ENCODE data around the gene GJC1. TPM values are rescaled to one million over a fixed set of nuclear protein-coding genes. Genes with fewer than 3 reads are reported as not detected.

The GJC1 gene
- total and polyA plus RNA-seq, 2 donors (not counting 3 experiments of a cell fraction or from before 2014, with no cell fraction given) = 13.8 to 39.7 TPM

GRCh38 chr17:44859701-44860100 is 29.6 kb upstream of the GJC1 start:
- Histone ChIP-seq H2AFZ (ENCODE audit: low read depth, low read length) (no peak overlapping the region), H3K27ac (ENCODE audit: insufficient read depth, low read depth, low read length) (no peak overlapping the region), H3K4me2 (ENCODE audit: insufficient read depth, low read length) (no peak overlapping the region), H3K9me1 (replicated peaks; ENCODE audit: control insufficient read depth, extremely low read depth, insufficient read depth, low read length) (no peaks in the 10 kb centered on the region), H3K36me3 (ENCODE audit: control insufficient read depth in 2 of 2, extremely low read depth in 1 of 2, insufficient read depth in 2 of 2, low read length in 2 of 2) (peaks cover 21 to 55% of the 10 kb centered on the region in 2 experiments), H4K20me1 (replicated peaks; ENCODE audit: control insufficient read depth, extremely low read depth, insufficient read depth, low read length) (no peaks in the 10 kb centered on the region), H3K79me2 (ENCODE audit: control insufficient read depth, insufficient read depth, low read length) (no peaks in the 10 kb centered on the region), H3K4me1 (ENCODE audit: control insufficient read depth, extremely low read depth, insufficient read depth, low read length) (peaks cover 14% of the 10 kb centered on the region), H3K9me3 (replicated peaks; ENCODE audit: control insufficient read depth, insufficient read depth, low read length) (no peaks in the 10 kb centered on the region), H3K9ac (replicated peaks; ENCODE audit: extremely low read depth, insufficient read depth, low read length) (no peak overlapping the region), H3K4me3 (replicated peaks in 1 of 3; ENCODE audit: insufficient read depth in 1 of 3, low read depth in 1 of 3, low read length in 3 of 3) (no peak overlapping the region), H3K27me3 (ENCODE audit: control insufficient read depth in 2 of 2, insufficient read depth in 2 of 2, low read length in 2 of 2) (no peaks in the 10 kb centered on the region)
- no TSS peak for BruUV-seq (replicated peaks)
- intact Hi-C loops (cut with micrococcal nuclease) (no loop called here), dilution Hi-C loops (cut with MboI; ENCODE audit: extremely low pct_ligation_motif_present, low sequenced_read_pairs) (loop anchor here (25.0 kb wide), 1 partner anchor 97 kb away; the partner anchor contains the start of gene ADAM11)
- ChIA-PET POLR2A (no interaction called here), CTCF (interaction anchor here (1.6 to 16.1 kb wide), 2 partner anchors 19 to 83 kb away, joined by 4 to 368 read pairs; no protein-coding TSS in a partner anchor)
- TF ChIP-seq GATA2 (IDR thresholded peaks at IDR 0.05; ENCODE audit: insufficient read depth, insufficient read length, low read depth, low read length) (no peak), FOS (IDR thresholded peaks at IDR 0.05; ENCODE audit: borderline replicate concordance, insufficient read depth, low read length) (no peak), JUN (IDR thresholded peaks at IDR 0.05; ENCODE audit: borderline replicate concordance, insufficient read depth, insufficient read length, low read depth) (no peak), EZH2 (IDR thresholded peaks at IDR 0.05; ENCODE audit: borderline replicate concordance, low read depth, low read length, severe bottlenecking) (no peak), MAX (IDR thresholded peaks at IDR 0.05; ENCODE audit: insufficient read depth, insufficient read length) (no peak), POLR2A (IDR thresholded peaks at IDR 0.05; ENCODE audit: low read depth, low read length) (no peak), MYC (IDR thresholded peaks at IDR 0.05; ENCODE audit: low read depth, low read length) (no peak), CTCF (IDR thresholded peaks at IDR 0.05; ENCODE audit: extremely low read depth in 1 of 2, insufficient read depth in 1 of 2, low read depth in 1 of 2, low read length in 2 of 2) (no peak), POLR2AphosphoS5 (IDR thresholded peaks at IDR 0.05; ENCODE audit: insufficient read depth, low read depth, low read length) (no peak)
- FAIRE-seq (no peak), DNase-seq (ENCODE audit: low read depth, low spot score) (no peak)
